ENCODE results near the gene OSTF1.

The OSTF1 gene

DNA sequence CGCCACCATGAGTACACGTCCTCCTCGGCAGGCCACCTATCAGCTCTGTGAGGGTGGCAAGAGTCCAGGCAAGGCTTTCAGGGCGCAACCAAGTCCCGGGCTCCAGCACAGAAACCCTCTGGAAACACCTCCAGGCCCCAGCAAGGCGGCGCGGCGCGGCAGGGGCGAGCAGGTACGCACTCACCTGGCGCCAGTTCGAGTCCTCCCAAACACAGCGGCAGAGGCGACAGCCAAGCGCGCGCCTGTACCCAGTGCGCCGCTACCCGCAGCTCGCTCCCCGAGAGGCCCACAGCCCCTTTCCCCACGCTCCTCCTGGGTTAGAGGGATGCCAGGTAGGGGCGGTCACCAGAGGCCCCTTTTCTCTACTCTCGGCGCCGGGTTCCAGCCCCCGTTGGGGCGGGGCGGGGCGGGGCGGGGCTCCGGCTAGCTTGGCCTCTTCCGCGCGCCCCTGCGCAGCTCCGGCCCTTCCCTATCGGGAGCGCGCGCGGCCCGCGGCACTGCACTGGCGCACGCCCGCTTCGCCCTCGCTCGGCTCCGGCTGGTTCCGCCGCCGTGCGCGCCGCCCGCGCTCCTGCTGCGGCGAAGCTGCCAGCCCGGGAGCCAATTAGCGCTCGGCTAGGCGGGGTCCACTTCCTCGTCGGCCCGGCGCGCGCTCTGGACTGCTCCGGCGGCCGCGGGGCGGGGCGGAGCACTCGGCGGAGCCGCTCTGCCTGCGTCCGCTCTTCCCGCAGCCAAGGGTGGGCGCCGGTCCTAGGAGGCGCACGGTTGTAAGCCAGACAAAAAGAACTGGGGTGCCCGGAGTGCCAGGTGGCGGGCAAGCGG, at the start of gene OSTF1, which contains the start of gene NMRK1:
TSS of gene OSTF1 (plus strand) at position 691 of the 822 bp plus-strand sequence. CDS start 179 bp downstream, outside the sequence.
TSS of gene NMRK1 (minus strand) at position 332 of the 822 bp plus-strand sequence. CDS start 5,040 bp downstream, outside the sequence.
- Histone ChIP-seq H3K79me2 (ENCODE audit: control insufficient read depth, insufficient read depth, low read length, unreplicated experiment) (peaks cover 49% of the 10 kb centered on the region), H3K36me3 (ENCODE audit: insufficient read depth, low read length) (no peaks in the 10 kb centered on the region), H3K4me3 (ENCODE audit: low read depth, low read length) (peak within 1 kb of the TSS; percentile 86), H3K27ac (ENCODE audit: low read depth, low read length) (peak within 1 kb of the TSS; percentile 60), H3K27me3 (ENCODE audit: insufficient read depth, low read length) (no peaks in the 10 kb centered on the region), H2AFZ (ENCODE audit: low read length, unreplicated experiment) (peak within 1 kb of the TSS; percentile 96), H3K4me1 (ENCODE audit: control insufficient read depth, insufficient read depth, low read length, unreplicated experiment) (peaks cover 12% of the 10 kb centered on the region)

- Histone ChIP-seq H3K4me1 (ENCODE audit: control insufficient read depth, insufficient read depth, low read length, unreplicated experiment) (peaks cover 15% of the 10 kb centered on the region), H2AFZ (ENCODE audit: low read length, unreplicated experiment) (peak overlapping the region; percentile 32), H3K4me3 (ENCODE audit: low read depth, low read length) (no peak overlapping the region), H3K36me3 (ENCODE audit: insufficient read depth, low read length) (no peaks in the 10 kb centered on the region), H3K79me2 (ENCODE audit: control insufficient read depth, insufficient read depth, low read length, unreplicated experiment) (no peaks in the 10 kb centered on the region), H3K27me3 (ENCODE audit: insufficient read depth, low read length) (no peaks in the 10 kb centered on the region), H3K27ac (ENCODE audit: low read depth, low read length) (peak overlapping the region; percentile 36; the same call in 1 of the 2 replicates)
Observed at GRCh38 chr9:75039009-75039408, 49.3 kb upstream of the OSTF1 start.

DNA sequence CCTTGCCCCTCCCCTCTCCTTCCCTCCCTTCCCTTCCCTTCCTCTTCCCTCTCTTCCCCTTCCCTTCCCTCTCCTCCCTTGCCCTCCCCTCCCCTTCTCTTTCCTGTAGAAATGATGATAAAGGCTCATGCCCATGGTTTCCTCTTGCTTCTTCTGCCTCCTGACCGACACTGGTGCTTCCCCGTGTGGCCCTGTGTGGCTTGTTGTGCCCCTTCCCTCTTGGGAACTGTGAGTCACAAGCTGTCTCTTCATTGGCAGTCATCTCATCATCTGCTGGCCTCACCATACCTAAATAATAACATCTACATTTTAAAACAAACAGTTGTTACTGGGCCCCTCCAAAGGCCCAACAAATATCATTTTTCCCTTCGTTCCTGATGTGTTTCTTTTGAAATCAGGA, 48.5 kb upstream of the OSTF1 start:
- H3K4me1 ChIP-seq (ENCODE audit: control insufficient read depth, insufficient read depth, low read length, unreplicated experiment): peaks cover 15% of the 10 kb centered on the region
- H3K27ac ChIP-seq (ENCODE audit: low read depth, low read length): no peak overlapping the region
- no peak overlapping the region for H2AFZ ChIP-seq (ENCODE audit: low read length, unreplicated experiment)
- no peaks in the 10 kb centered on the region for H3K79me2 ChIP-seq (ENCODE audit: control insufficient read depth, insufficient read depth, low read length, unreplicated experiment)
- H3K4me3 ChIP-seq (ENCODE audit: low read depth, low read length): no peak overlapping the region
- 0 out of 2 replicates have a peak, but pooled peaks cover 4% of the 10 kb centered on the region for H3K27me3 ChIP-seq (ENCODE audit: insufficient read depth, low read length)
- no peaks in the 10 kb centered on the region for H3K36me3 ChIP-seq (ENCODE audit: insufficient read depth, low read length)

GRCh38 chr9:75041041-75041440, 47.3 kb upstream of the OSTF1 start:
- peaks cover 12% of the 10 kb centered on the region; the same call in 1 of the 2 replicates for H3K27me3 ChIP-seq (ENCODE audit: insufficient read depth, low read length)
- no peak overlapping the region for H3K27ac ChIP-seq (ENCODE audit: low read depth, low read length)
- H3K4me1 ChIP-seq (ENCODE audit: control insufficient read depth, insufficient read depth, low read length, unreplicated experiment): peaks cover 15% of the 10 kb centered on the region
- no peaks in the 10 kb centered on the region for H3K79me2 ChIP-seq (ENCODE audit: control insufficient read depth, insufficient read depth, low read length, unreplicated experiment)
- H3K36me3 ChIP-seq (ENCODE audit: insufficient read depth, low read length): no peaks in the 10 kb centered on the region
- H3K4me3 ChIP-seq (ENCODE audit: low read depth, low read length): no peak overlapping the region
- no peak overlapping the region for H2AFZ ChIP-seq (ENCODE audit: low read length, unreplicated experiment)

- Histone ChIP-seq H3K79me2 (ENCODE audit: control insufficient read depth, insufficient read depth, low read length, unreplicated experiment) (no peaks in the 10 kb centered on the region), H3K4me3 (ENCODE audit: low read depth, low read length) (no peak overlapping the region), H3K36me3 (ENCODE audit: insufficient read depth, low read length) (no peaks in the 10 kb centered on the region), H3K4me1 (ENCODE audit: control insufficient read depth, insufficient read depth, low read length, unreplicated experiment) (no peaks in the 10 kb centered on the region), H2AFZ (ENCODE audit: low read length, unreplicated experiment) (no peak overlapping the region), H3K27me3 (ENCODE audit: insufficient read depth, low read length) (peaks cover 22% of the 10 kb centered on the region; the same call in 1 of the 2 replicates), H3K27ac (ENCODE audit: low read depth, low read length) (no peak overlapping the region)
Observed at GRCh38 chr9:75046725-75047345, 41.5 kb upstream of the OSTF1 start.

DNA sequence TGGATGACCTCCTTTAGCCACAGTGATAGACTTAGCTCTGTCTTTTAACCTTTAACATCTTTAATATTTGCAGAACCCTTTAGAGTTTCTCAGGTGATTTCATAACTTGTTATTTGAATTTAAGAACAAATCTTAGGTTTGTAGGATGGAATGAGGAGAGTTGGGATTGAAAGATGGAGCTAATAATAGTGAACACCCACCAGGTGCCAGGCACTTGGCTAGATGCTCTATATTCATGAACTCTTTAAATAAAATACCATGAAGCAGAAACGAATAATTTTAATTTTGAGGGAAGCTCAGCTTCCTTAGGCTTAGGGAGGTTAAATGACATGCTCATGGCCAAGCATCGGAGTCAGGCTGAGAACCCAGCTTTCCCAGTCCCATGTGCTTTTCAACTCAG, 40.8 kb upstream of the OSTF1 start:
- no peaks in the 10 kb centered on the region for H3K79me2 ChIP-seq (ENCODE audit: control insufficient read depth, insufficient read depth, low read length, unreplicated experiment)
- H3K4me3 ChIP-seq (ENCODE audit: low read depth, low read length): no peak overlapping the region
- no peak overlapping the region for H2AFZ ChIP-seq (ENCODE audit: low read length, unreplicated experiment)
- peaks cover 22% of the 10 kb centered on the region; the same call in 1 of the 2 replicates for H3K27me3 ChIP-seq (ENCODE audit: insufficient read depth, low read length)
- H3K27ac ChIP-seq (ENCODE audit: low read depth, low read length): no peak overlapping the region
- H3K4me1 ChIP-seq (ENCODE audit: control insufficient read depth, insufficient read depth, low read length, unreplicated experiment): no peaks in the 10 kb centered on the region
- H3K36me3 ChIP-seq (ENCODE audit: insufficient read depth, low read length): no peaks in the 10 kb centered on the region

DNA sequence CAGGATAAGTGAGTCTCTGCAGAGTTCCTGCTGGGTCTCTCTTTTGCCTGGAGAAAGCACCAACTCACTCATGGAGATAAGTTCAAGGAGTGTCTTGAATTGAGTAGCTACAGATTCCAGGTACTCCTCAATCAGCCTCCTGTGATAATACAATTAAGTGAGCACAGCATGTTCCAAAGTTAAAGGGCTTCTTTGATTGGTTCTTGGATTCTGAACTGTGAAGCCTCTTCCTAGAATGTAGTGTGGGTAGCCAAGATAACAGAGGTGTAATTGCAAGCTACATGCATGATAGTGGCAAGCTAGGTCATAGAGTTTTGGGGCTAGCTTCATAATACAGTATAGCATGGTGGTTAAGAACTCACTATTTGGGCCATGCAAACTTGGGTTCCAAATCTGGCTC, 37.0 kb upstream of the OSTF1 start:
- H3K4me3 ChIP-seq (ENCODE audit: low read depth, low read length): no peak overlapping the region
- H3K79me2 ChIP-seq (ENCODE audit: control insufficient read depth, insufficient read depth, low read length, unreplicated experiment): no peaks in the 10 kb centered on the region
- no peak overlapping the region for H2AFZ ChIP-seq (ENCODE audit: low read length, unreplicated experiment)
- H3K4me1 ChIP-seq (ENCODE audit: control insufficient read depth, insufficient read depth, low read length, unreplicated experiment): no peaks in the 10 kb centered on the region
- H3K27ac ChIP-seq (ENCODE audit: low read depth, low read length): no peak overlapping the region
- no peaks in the 10 kb centered on the region for H3K36me3 ChIP-seq (ENCODE audit: insufficient read depth, low read length)
- peaks cover 10% of the 10 kb centered on the region; the same call in 1 of the 2 replicates for H3K27me3 ChIP-seq (ENCODE audit: insufficient read depth, low read length)

DNA sequence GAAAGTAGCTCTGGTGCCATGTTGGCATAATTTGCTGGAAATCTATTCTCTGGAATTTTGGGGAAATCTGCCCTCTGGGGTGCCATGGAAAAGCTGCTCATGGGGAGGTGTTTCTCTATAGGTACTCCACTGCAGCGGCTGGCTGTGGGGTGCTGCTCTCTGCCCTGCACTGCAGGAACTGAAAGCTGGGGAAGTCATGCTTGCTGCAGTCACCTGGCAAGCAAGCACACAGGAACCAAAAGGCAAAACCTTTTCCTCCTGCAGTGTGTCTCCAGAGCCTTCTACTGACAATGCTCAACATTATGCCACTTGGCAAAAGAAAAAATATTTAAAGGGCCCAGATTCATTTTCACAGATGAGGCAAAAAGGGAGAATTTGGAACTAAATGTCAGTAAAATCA, 34.4 kb upstream of the OSTF1 start:
- Histone ChIP-seq H3K36me3 (ENCODE audit: insufficient read depth, low read length) (no peaks in the 10 kb centered on the region), H3K4me3 (ENCODE audit: low read depth, low read length) (no peak overlapping the region), H3K79me2 (ENCODE audit: control insufficient read depth, insufficient read depth, low read length, unreplicated experiment) (no peaks in the 10 kb centered on the region), H3K27ac (ENCODE audit: low read depth, low read length) (no peak overlapping the region), H2AFZ (ENCODE audit: low read length, unreplicated experiment) (no peak overlapping the region), H3K27me3 (ENCODE audit: insufficient read depth, low read length) (peaks cover 4% of the 10 kb centered on the region; the same call in 1 of the 2 replicates), H3K4me1 (ENCODE audit: control insufficient read depth, insufficient read depth, low read length, unreplicated experiment) (no peaks in the 10 kb centered on the region)

DNA sequence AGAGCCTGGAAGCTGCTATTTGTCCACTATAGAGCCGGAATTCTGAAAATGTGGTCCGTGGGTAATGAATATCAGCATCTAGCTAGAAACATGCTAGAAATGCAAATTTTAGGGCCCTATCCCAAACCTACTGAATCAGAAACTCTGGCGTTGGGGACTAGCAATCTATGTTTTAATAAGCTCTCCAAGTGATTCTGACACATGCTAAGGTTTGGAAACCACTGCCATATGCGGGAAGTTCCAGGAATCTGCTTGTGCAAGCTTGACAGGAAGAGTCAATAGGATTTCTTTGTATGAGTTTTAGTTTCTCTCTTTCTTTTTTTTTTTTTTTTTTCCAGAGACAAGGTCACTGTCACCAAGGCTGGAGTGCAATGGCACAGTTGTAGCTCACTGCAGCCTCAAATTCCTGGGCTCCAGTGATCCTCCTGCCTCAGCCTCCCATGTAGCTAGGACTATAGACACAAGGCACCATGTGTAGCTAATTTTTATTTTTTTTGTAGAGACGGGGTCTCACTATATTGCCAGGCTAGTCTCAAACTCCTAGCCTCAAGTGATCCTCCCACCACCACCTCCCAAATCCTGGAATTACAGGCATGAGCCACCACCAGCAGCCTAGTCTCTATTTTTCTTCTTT, 33.8 kb upstream of the OSTF1 start:
- H3K79me2 ChIP-seq (ENCODE audit: control insufficient read depth, insufficient read depth, low read length, unreplicated experiment): no peaks in the 10 kb centered on the region
- H3K27ac ChIP-seq (ENCODE audit: low read depth, low read length): no peak overlapping the region
- H3K36me3 ChIP-seq (ENCODE audit: insufficient read depth, low read length): no peaks in the 10 kb centered on the region
- H3K4me3 ChIP-seq (ENCODE audit: low read depth, low read length): no peak overlapping the region
- H3K27me3 ChIP-seq (ENCODE audit: insufficient read depth, low read length): peaks cover 4% of the 10 kb centered on the region; the same call in 1 of the 2 replicates
- no peaks in the 10 kb centered on the region for H3K4me1 ChIP-seq (ENCODE audit: control insufficient read depth, insufficient read depth, low read length, unreplicated experiment)
- H2AFZ ChIP-seq (ENCODE audit: low read length, unreplicated experiment): no peak overlapping the region

GRCh38 chr9:75061169-75061568, 27.1 kb upstream of the OSTF1 start:
- Histone ChIP-seq H3K79me2 (ENCODE audit: control insufficient read depth, insufficient read depth, low read length, unreplicated experiment) (no peaks in the 10 kb centered on the region), H2AFZ (ENCODE audit: low read length, unreplicated experiment) (no peak overlapping the region), H3K27me3 (ENCODE audit: insufficient read depth, low read length) (no peaks in the 10 kb centered on the region), H3K36me3 (ENCODE audit: insufficient read depth, low read length) (peaks cover 8% of the 10 kb centered on the region), H3K4me3 (ENCODE audit: low read depth, low read length) (no peak overlapping the region), H3K4me1 (ENCODE audit: control insufficient read depth, insufficient read depth, low read length, unreplicated experiment) (peaks cover 18% of the 10 kb centered on the region), H3K27ac (ENCODE audit: low read depth, low read length) (no peak overlapping the region)
